Esophagus squamous epithelium (tissue), 5 donors: ENCODE results near the gene IRX3. TPM values are rescaled to one million over a fixed set of nuclear protein-coding genes. Genes with fewer than 3 reads are reported as not detected.

Experiments
- DNase-seq: peaks from one replicate; lab custom pipeline; 2025; lab: John Stamatoyannopoulos, UW
- H3K27ac ChIP-seq, 4 donors: fragments of 200-600 bp; sonication (generic); one replicate each; pipeline ENCODE4 v1.5.1; 2016 to 2019; ENCODE audit warnings: mild to moderate bottlenecking in 1 of 4
- H3K27me3 ChIP-seq, 4 donors: fragments of 200-600 bp; sonication (generic); 1 replicate in 3 of 4; 2 replicates in 1 of 4; pipeline versions ENCODE4 v1.5.1 to v1.6.0; 2017 to 2021; ENCODE audit warnings: antibody characterized with exemption in 1 of 4
- H3K36me3 ChIP-seq, 3 donors: fragments of 200-600 bp; sonication (generic); one replicate each; pipeline ENCODE4 v1.5.1; 2016 to 2019
- H3K4me1 ChIP-seq, 3 donors: fragments of 200-600 bp; sonication (generic); one replicate each; pipeline ENCODE4 v1.5.1; 2017 to 2019
- H3K4me3 ChIP-seq, 4 donors: fragments of 200-600 bp; sonication (generic); 1 replicate in 3 of 4; 2 replicates in 1 of 4; pipeline ENCODE4 v1.5.1; 2016 to 2019; ENCODE audit warnings: mild to moderate bottlenecking in 2 of 4, moderate library complexity in 1 of 4
- H3K9me3 ChIP-seq, 3 donors: fragments of 200-600 bp; sonication (generic); one replicate each; pipeline ENCODE4 v1.5.1; 2016 to 2019
- CTCF ChIP-seq, 6 experiments: fragments of 450-650 bp in 4 of 6; fragments of 200-600 bp in 2 of 6; sonication (generic) in 2 of 6; IDR thresholded peaks; one replicate each; pipeline ENCODE4 v1.5.1; 2016 to 2019; ENCODE audit warnings: antibody characterized with exemption in 6 of 6, mild to moderate bottlenecking in 4 of 6, moderate library complexity in 4 of 6
- POLR2A ChIP-seq, 4 donors: fragments of 450-650 bp; IDR thresholded peaks; one replicate each; pipeline ENCODE4 v1.6.1; 2017; ENCODE audit warnings: antibody characterized with exemption in 4 of 4, mild to moderate bottlenecking in 4 of 4, moderate library complexity in 3 of 4
- WGBS, 2 donors: methylation state at CpG; one replicate each; pipeline ENCODE4 v1.1.5; 2018; 5-methylcytosine and 5-hydroxymethylcytosine counted together
- intact Hi-C: fragments of 100-400 bp; cut with DNase I; formaldehyde crosslinking; loops from one replicate; pipeline ENCODE4 v1.15.0; 2022
- total RNA-seq, 4 donors: library from RNA; depleted of rRNA; stranded (reverse); fragments of >200 nt; gene quantifications; one replicate each; pipeline ENCODE4 v1.1.0, GENCODE V29; 2016
- donor health status: DM: yes; HTN: yes; CAD: no.

The IRX3 gene
- total RNA-seq, 4 donors from 2014 or later, result 18.1 to 27.4 (median 26.4) TPM

DNA sequence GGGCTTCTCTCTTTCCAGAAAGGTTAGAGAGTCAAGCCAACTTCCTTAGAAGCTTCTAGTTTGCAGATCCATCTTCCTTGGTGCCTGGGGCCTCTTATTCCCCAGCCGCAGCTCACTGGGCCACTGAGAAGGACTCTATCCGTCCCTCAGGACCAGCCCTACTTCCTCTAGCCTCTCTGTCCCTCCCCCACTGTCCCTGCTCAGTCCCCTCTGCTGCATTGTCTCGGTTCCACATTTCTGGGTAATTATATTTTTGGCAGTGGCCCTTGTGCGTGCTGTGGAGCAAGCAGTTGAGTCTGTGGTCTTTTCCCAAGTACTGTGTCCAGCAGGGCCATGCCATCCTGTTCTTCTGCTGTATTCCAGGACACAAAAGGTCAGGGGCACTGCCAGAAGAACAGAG lies 17.8 kb downstream of the IRX3 start:
- H3K27me3 ChIP-seq, result peaks cover 0 to 14% (median 0%) of the 10 kb centered on the region in 4 donors
- H3K27ac ChIP-seq, result no peak overlapping the region
- intact Hi-C loops, result no loop called here
- no peaks in the 10 kb centered on the region for H3K36me3 ChIP-seq
- no peak overlapping the region for H3K4me3 ChIP-seq
- no peaks in the 10 kb centered on the region for H3K4me1 ChIP-seq
- H3K9me3 ChIP-seq, result no peaks in the 10 kb centered on the region
- 58 to 62% methylated on average over 4 of the region's 4 CpGs for WGBS, 2 donors
- DNase-seq, result no peak
- TF ChIP-seq CTCF (IDR thresholded peaks at IDR 0.05), result no peak
- TF ChIP-seq POLR2A (IDR thresholded peaks at IDR 0.05), result no peak

- Histone ChIP-seq H3K4me3 (no peak overlapping the region), H3K9me3 (no peaks in the 10 kb centered on the region), H3K4me1 (no peaks in the 10 kb centered on the region), H3K36me3 (no peaks in the 10 kb centered on the region), H3K27me3 (peaks cover 0 to 14% (median 0%) of the 10 kb centered on the region in 4 donors), H3K27ac (no peak overlapping the region)
- WGBS, 2 donors, result 84% methylated on average over 6 to 7 of the region's 7 CpGs
- no peak for TF ChIP-seq POLR2A (IDR thresholded peaks at IDR 0.05)
- TF ChIP-seq CTCF (IDR thresholded peaks at IDR 0.05), result no peak
- DNase-seq, result no peak
- intact Hi-C loops, result no loop called here
Observed at GRCh38 chr16:54268340-54268739, 18.2 kb downstream of the IRX3 start.

GRCh38 chr16:54266363-54266955 lies 20.1 kb downstream of the IRX3 start:
- Histone ChIP-seq H3K4me3 (no peak overlapping the region), H3K36me3 (no peaks in the 10 kb centered on the region), H3K4me1 (no peaks in the 10 kb centered on the region), H3K27ac (no peak overlapping the region), H3K9me3 (no peaks in the 10 kb centered on the region), H3K27me3 (peaks cover 0 to 14% (median 0%) of the 10 kb centered on the region in 4 donors)
- DNase-seq, result no peak
- TF ChIP-seq CTCF (IDR thresholded peaks at IDR 0.05) (no peak), POLR2A (IDR thresholded peaks at IDR 0.05) (no peak)
- intact Hi-C loops, result no loop called here
- 57 to 67% methylated on average over 4 of the region's 4 CpGs for WGBS, 2 donors

GRCh38 chr16:54265575-54266107 lies 20.9 kb downstream of the IRX3 start:
- no peaks in the 10 kb centered on the region for H3K36me3 ChIP-seq
- no peak overlapping the region for H3K4me3 ChIP-seq
- TF ChIP-seq POLR2A (IDR thresholded peaks at IDR 0.05), result no peak
- no peak for TF ChIP-seq CTCF (IDR thresholded peaks at IDR 0.05)
- no peak for DNase-seq
- H3K27me3 ChIP-seq, result peaks cover 0 to 14% (median 0%) of the 10 kb centered on the region in 4 donors
- WGBS, 2 donors, result 87 to 90% methylated on average over 7 of the region's 7 CpGs
- intact Hi-C loops, result no loop called here
- no peaks in the 10 kb centered on the region for H3K4me1 ChIP-seq
- H3K27ac ChIP-seq, result no peak overlapping the region
- no peaks in the 10 kb centered on the region for H3K9me3 ChIP-seq

- no peak for DNase-seq
- Histone ChIP-seq H3K27ac (no peak overlapping the region), H3K4me1 (peaks cover 0 to 5% (median 0%) of the 10 kb centered on the region in 3 donors), H3K9me3 (no peaks in the 10 kb centered on the region), H3K36me3 (no peaks in the 10 kb centered on the region), H3K27me3 (peaks cover 0 to 44% (median 0%) of the 10 kb centered on the region in 4 donors), H3K4me3 (no peak overlapping the region)
- intact Hi-C loops, result no loop called here
- TF ChIP-seq POLR2A (IDR thresholded peaks at IDR 0.05) (no peak), CTCF (IDR thresholded peaks at IDR 0.05) (no peak)
- WGBS, 2 donors, result 73 to 82% methylated on average over 6 to 7 of the region's 7 CpGs
Observed at GRCh38 chr16:54253118-54253517, 33.5 kb downstream of the IRX3 start.
